Keratinocyte (primary cell): ENCODE data around the gene HNRNPL. TPM values are rescaled to one million over a fixed set of nuclear protein-coding genes. Genes with fewer than 3 reads are reported as not detected.

ENCODE experiments used
- DNase-seq: peaks from one replicate; pipeline ENCODE4 v3.0.0-alpha.2; 2011; ENCODE audit warnings: low read depth, missing footprints, low spot score
- FAIRE-seq: peaks from 2 replicates; lab custom pipeline; 2011; peaks lifted over from hg19 to GRCh38; lab: Jason Lieb, UNC
- H2AFZ ChIP-seq: 2 replicates; pipeline ENCODE4 v1.6.0; 2012; ENCODE audit warnings: low read length, control low read depth, inconsistent platforms; ENCODE audit not compliant: control insufficient read depth
- H3K27ac ChIP-seq: 2 replicates; pipeline ENCODE4 v1.5.1; 2011; ENCODE audit warnings: low read length; ENCODE audit not compliant: control insufficient read depth, insufficient read depth
- H3K27me3 ChIP-seq: 3 replicates; pipeline ENCODE4 v1.6.0; 2011; ENCODE audit warnings: low read length; ENCODE audit not compliant: control insufficient read depth, insufficient read depth; ENCODE audit errors: extremely low read depth
- H3K36me3 ChIP-seq, 2 experiments: 2 replicates in 1 of 2; 3 replicates in 1 of 2; pipeline ENCODE4 v1.5.1; 2011; ENCODE audit warnings: low read length in 2 of 2, mild to moderate bottlenecking in 1 of 2; ENCODE audit not compliant: control insufficient read depth in 2 of 2, insufficient read depth in 2 of 2; ENCODE audit errors: extremely low read depth in 1 of 2
- H3K4me1 ChIP-seq: 3 replicates; pipeline ENCODE4 v1.5.1; 2011; ENCODE audit warnings: low read length; ENCODE audit not compliant: control insufficient read depth, insufficient read depth; ENCODE audit errors: extremely low read depth
- H3K4me2 ChIP-seq: 3 replicates; pipeline ENCODE4 v1.6.0; 2011; ENCODE audit warnings: low read depth, low read length; ENCODE audit not compliant: control insufficient read depth, insufficient read depth; ENCODE audit errors: extremely low read depth
- H3K4me3 ChIP-seq, 3 experiments: fragments of 200-600 bp in 1 of 3; sonication (generic) in 1 of 3; 2 replicates in 2 of 3; 3 replicates in 1 of 3; pipeline ENCODE4 v1.5.1; 2011 to 2016; ENCODE audit warnings: low read length in 3 of 3, mild to moderate bottlenecking in 3 of 3, control low read depth in 2 of 3, inconsistent platforms in 1 of 3, low read depth in 1 of 3, mixed read lengths in 1 of 3, mixed run types in 1 of 3, moderate library complexity in 1 of 3; ENCODE audit not compliant: control insufficient read depth in 2 of 3, insufficient read depth in 2 of 3; ENCODE audit errors: extremely low read depth in 1 of 3
- H3K79me2 ChIP-seq: 2 replicates; pipeline ENCODE4 v1.6.0; 2012; ENCODE audit warnings: low read length; ENCODE audit not compliant: control insufficient read depth, insufficient read depth
- H3K9ac ChIP-seq: 3 replicates; pipeline ENCODE4 v1.6.0; 2011; ENCODE audit warnings: low read length; ENCODE audit not compliant: control insufficient read depth, insufficient read depth; ENCODE audit errors: extremely low read depth
- H3K9me1 ChIP-seq: 3 replicates; pipeline ENCODE4 v1.6.0; 2011; ENCODE audit warnings: low read length; ENCODE audit not compliant: control insufficient read depth, insufficient read depth; ENCODE audit errors: extremely low read depth
- H3K9me3 ChIP-seq: 2 replicates; pipeline ENCODE4 v1.5.1; 2012; ENCODE audit warnings: low read depth, low read length; ENCODE audit not compliant: control insufficient read depth
- H4K20me1 ChIP-seq: 3 replicates; pipeline ENCODE4 v1.6.0; 2011; ENCODE audit warnings: low read length; ENCODE audit not compliant: control insufficient read depth, insufficient read depth; ENCODE audit errors: extremely low read depth
- EZH2 ChIP-seq: IDR thresholded peaks from one replicate; pipeline ENCODE4 v1.6.1; 2012; ENCODE audit warnings: inconsistent platforms, mild to moderate bottlenecking, low read length, moderate library complexity
- dilution Hi-C: fragments of 300-500 bp; cut with MboI; formaldehyde crosslinking; loops from one replicate; pipeline ENCODE4 v1.7.0; 2020; ENCODE audit warnings: low sequenced_read_pairs; ENCODE audit not compliant: extremely low pct_ligation_motif_present
- polyA plus RNA-seq, 5 experiments: library from polyadenylated mRNA; depleted of rRNA in 3 of 5; stranded (reverse) in 3 of 5; stranded (forward) in 1 of 5; unstranded in 1 of 5; fragments of >200 nt; gene quantifications; 1 replicate in 1 of 5; 2 replicates in 3 of 5; 3 replicates in 1 of 5; pipeline versions ENCODE4 v1.2.1 to v1.2.3, GENCODE V29; 2011 to 2012; ENCODE audit warnings: missing spikeins in 2 of 5, low read depth in 1 of 5, low replicate concordance in 1 of 5
- TF ChIP-seq, protein P1 (sequence below), 3 experiments: IDR thresholded peaks in 1 of 3; conservative IDR thresholded peaks in 1 of 3; optimal IDR thresholded peaks in 1 of 3; 2 replicates in 2 of 3; 3 replicates in 1 of 3; pipeline versions ENCODE3 to v1.5.1; 2011; ENCODE audit warnings: low read length in 3 of 3, mild to moderate bottlenecking in 3 of 3, moderate library complexity in 2 of 3, control low read depth in 1 of 3, inconsistent platforms in 1 of 3; ENCODE audit not compliant: insufficient read depth in 2 of 3; ENCODE audit errors: extremely low read depth in 1 of 3

HNRNPL gene
- polyA plus RNA-seq, 1 donor (not counting 4 experiments of a cell fraction or from before 2014, with no cell fraction given): 308 TPM

GRCh38 chr19:38813323-38813722, 36.5 kb downstream of the HNRNPL start:
- Histone ChIP-seq H3K27me3 (no peaks in the 10 kb centered on the region), H3K36me3 (peaks cover 4 to 8% of the 10 kb centered on the region in 2 experiments), H4K20me1 (no peaks in the 10 kb centered on the region), H3K4me2 (no peak overlapping the region), H3K9ac (no peak overlapping the region), H2AFZ (no peak overlapping the region), H3K9me3 (no peaks in the 10 kb centered on the region), H3K27ac (no peak overlapping the region), H3K4me1 (no peaks in the 10 kb centered on the region), H3K79me2 (no peaks in the 10 kb centered on the region), H3K9me1 (no peaks in the 10 kb centered on the region), H3K4me3 (no peak overlapping the region)
- DNase-seq (no peak), FAIRE-seq (no peak)
- dilution Hi-C loops: no loop called here
- TF ChIP-seq, protein P1, sequence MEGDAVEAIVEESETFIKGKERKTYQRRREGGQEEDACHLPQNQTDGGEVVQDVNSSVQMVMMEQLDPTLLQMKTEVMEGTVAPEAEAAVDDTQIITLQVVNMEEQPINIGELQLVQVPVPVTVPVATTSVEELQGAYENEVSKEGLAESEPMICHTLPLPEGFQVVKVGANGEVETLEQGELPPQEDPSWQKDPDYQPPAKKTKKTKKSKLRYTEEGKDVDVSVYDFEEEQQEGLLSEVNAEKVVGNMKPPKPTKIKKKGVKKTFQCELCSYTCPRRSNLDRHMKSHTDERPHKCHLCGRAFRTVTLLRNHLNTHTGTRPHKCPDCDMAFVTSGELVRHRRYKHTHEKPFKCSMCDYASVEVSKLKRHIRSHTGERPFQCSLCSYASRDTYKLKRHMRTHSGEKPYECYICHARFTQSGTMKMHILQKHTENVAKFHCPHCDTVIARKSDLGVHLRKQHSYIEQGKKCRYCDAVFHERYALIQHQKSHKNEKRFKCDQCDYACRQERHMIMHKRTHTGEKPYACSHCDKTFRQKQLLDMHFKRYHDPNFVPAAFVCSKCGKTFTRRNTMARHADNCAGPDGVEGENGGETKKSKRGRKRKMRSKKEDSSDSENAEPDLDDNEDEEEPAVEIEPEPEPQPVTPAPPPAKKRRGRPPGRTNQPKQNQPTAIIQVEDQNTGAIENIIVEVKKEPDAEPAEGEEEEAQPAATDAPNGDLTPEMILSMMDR (optimal IDR thresholded peaks at IDR 0.05 in 1 of 3, IDR thresholded peaks at IDR 0.05 in 1 of 3, conservative IDR thresholded peaks at IDR 0.05 in 1 of 3; ENCODE audit: extremely low read depth in 1 of 3, insufficient read depth in 2 of 3, low read length in 3 of 3): no peak
- no peak for TF ChIP-seq EZH2

DNA sequence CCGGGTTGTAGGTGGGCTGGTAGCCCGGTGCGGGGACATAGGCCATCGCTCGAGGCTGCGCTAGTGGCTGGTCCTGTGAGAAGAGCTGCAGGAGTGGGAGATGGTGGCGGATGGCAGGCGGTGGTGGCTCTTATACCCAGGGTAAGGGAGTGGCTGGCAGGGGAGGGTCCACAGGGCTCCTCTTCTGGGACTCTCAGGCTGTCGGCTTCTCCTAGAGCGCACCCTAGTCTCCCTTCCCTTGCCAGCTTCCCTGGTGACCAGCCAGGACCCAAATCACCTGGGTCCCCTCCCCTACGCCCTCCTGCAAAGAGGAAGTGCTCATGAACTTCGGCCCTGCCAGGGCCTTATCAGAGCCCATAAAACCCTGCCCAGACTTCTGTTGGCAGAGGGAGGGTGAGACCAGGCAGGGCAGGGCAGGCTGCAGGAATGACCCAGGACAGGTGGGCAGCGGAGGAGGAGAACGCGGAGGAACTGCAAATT, 36.9 kb downstream of the HNRNPL start, which contains the start of gene LGALS4:
Gene LGALS4 (minus strand): TSS at position 105 of the 480 bp plus-strand sequence. CDS start 59 bp downstream, at position 46.
- Histone ChIP-seq H2AFZ (no peak within 1 kb of the TSS), H3K27ac (no peak within 1 kb of the TSS), H3K4me3 (no peak within 1 kb of the TSS), H3K36me3 (peaks cover 4 to 8% of the 10 kb centered on the region in 2 experiments), H4K20me1 (no peaks in the 10 kb centered on the region), H3K27me3 (no peaks in the 10 kb centered on the region), H3K4me2 (no peak within 1 kb of the TSS), H3K9me3 (no peaks in the 10 kb centered on the region), H3K9me1 (no peaks in the 10 kb centered on the region), H3K4me1 (no peaks in the 10 kb centered on the region), H3K79me2 (no peaks in the 10 kb centered on the region), H3K9ac (no peak within 1 kb of the TSS)
- FAIRE-seq (no peak), DNase-seq (no peak)
- dilution Hi-C loops: no loop called here
- TF ChIP-seq, protein P1 (optimal IDR thresholded peaks at IDR 0.05 in 1 of 3, IDR thresholded peaks at IDR 0.05 in 1 of 3, conservative IDR thresholded peaks at IDR 0.05 in 1 of 3; ENCODE audit: extremely low read depth in 1 of 3, insufficient read depth in 2 of 3, low read length in 3 of 3): no peak
- TF ChIP-seq EZH2: no peak
